ENCODE data around the gene PCDH15.

The PCDH15 gene

GRCh38 chr10:54318470-54318869 lies 482.6 kb downstream of the PCDH15 start:
- no peak for TF ChIP-seq ZNF274 (IDR thresholded peaks at IDR 0.05; ENCODE audit: low read depth, low read length)
- H3K4me3 ChIP-seq (ENCODE audit: low read length): no peak overlapping the region

GRCh38 chr10:54314430-54314829 lies 486.6 kb downstream of the PCDH15 start:
- H3K4me3 ChIP-seq (ENCODE audit: low read length): no peak overlapping the region
- no peak for TF ChIP-seq ZNF274 (IDR thresholded peaks at IDR 0.05; ENCODE audit: low read depth, low read length)

- H3K4me3 ChIP-seq (ENCODE audit: low read length): no peak overlapping the region
- no peak for TF ChIP-seq ZNF274 (IDR thresholded peaks at IDR 0.05; ENCODE audit: low read depth, low read length)
Measured at GRCh38 chr10:54284526-54285193, 516.4 kb downstream of the PCDH15 start.

GRCh38 chr10:54282012-54282411 lies 519.0 kb downstream of the PCDH15 start:
- no peak overlapping the region for H3K4me3 ChIP-seq (ENCODE audit: low read length)
- no peak for TF ChIP-seq ZNF274 (IDR thresholded peaks at IDR 0.05; ENCODE audit: low read depth, low read length)

- H3K4me3 ChIP-seq (ENCODE audit: low read length): no peak overlapping the region
- TF ChIP-seq ZNF274 (IDR thresholded peaks at IDR 0.05; ENCODE audit: low read depth, low read length): no peak
Measured at GRCh38 chr10:54266395-54266794, 534.6 kb downstream of the PCDH15 start.

GRCh38 chr10:54262726-54263125 lies 538.3 kb downstream of the PCDH15 start:
- no peak for TF ChIP-seq ZNF274 (IDR thresholded peaks at IDR 0.05; ENCODE audit: low read depth, low read length)
- H3K4me3 ChIP-seq (ENCODE audit: low read length): no peak overlapping the region

GRCh38 chr10:54259104-54259503 lies 541.9 kb downstream of the PCDH15 start:
- no peak overlapping the region for H3K4me3 ChIP-seq (ENCODE audit: low read length)
- TF ChIP-seq ZNF274 (IDR thresholded peaks at IDR 0.05; ENCODE audit: low read depth, low read length): no peak

GRCh38 chr10:54234832-54235231 lies 566.2 kb downstream of the PCDH15 start:
- TF ChIP-seq ZNF274 (IDR thresholded peaks at IDR 0.05; ENCODE audit: low read depth, low read length): no peak
- H3K4me3 ChIP-seq (ENCODE audit: low read length): no peak overlapping the region

- no peak for TF ChIP-seq ZNF274 (IDR thresholded peaks at IDR 0.05; ENCODE audit: low read depth, low read length)
- H3K4me3 ChIP-seq (ENCODE audit: low read length): no peak overlapping the region
Measured at GRCh38 chr10:54203401-54203800, 597.6 kb downstream of the PCDH15 start.

GRCh38 chr10:54198051-54198450 lies 603.0 kb downstream of the PCDH15 start:
- TF ChIP-seq ZNF274 (IDR thresholded peaks at IDR 0.05; ENCODE audit: low read depth, low read length): no peak
- H3K4me3 ChIP-seq (ENCODE audit: low read length): no peak overlapping the region

- TF ChIP-seq ZNF274 (IDR thresholded peaks at IDR 0.05; ENCODE audit: low read depth, low read length): no peak
Measured at GRCh38 chr10:54194806-54195205, 606.2 kb downstream of the PCDH15 start.

GRCh38 chr10:54159924-54160323 lies 641.1 kb downstream of the PCDH15 start:
- no peak for TF ChIP-seq ZNF274 (IDR thresholded peaks at IDR 0.05; ENCODE audit: low read depth, low read length)
- H3K4me3 ChIP-seq (ENCODE audit: low read length): no peak overlapping the region

More at GRCh38 chr10:54194806-54195205, 606.2 kb downstream of the PCDH15 start:
- no peak overlapping the region for H3K4me3 ChIP-seq (ENCODE audit: low read length)

- no peak for TF ChIP-seq ZNF274 (IDR thresholded peaks at IDR 0.05; ENCODE audit: low read depth, low read length)
- H3K4me3 ChIP-seq (ENCODE audit: low read length): no peak overlapping the region
Measured at GRCh38 chr10:54148508-54148907, 652.5 kb downstream of the PCDH15 start.

- H3K4me3 ChIP-seq (ENCODE audit: low read length): no peak overlapping the region
- TF ChIP-seq ZNF274 (IDR thresholded peaks at IDR 0.05; ENCODE audit: low read depth, low read length): no peak
Measured at GRCh38 chr10:54139819-54140428, 661.1 kb downstream of the PCDH15 start.

- H3K4me3 ChIP-seq (ENCODE audit: low read length): no peak overlapping the region
- TF ChIP-seq ZNF274 (IDR thresholded peaks at IDR 0.05; ENCODE audit: low read depth, low read length): no peak
Measured at GRCh38 chr10:54137396-54137795, 663.6 kb downstream of the PCDH15 start.

Data from GM08714 (cell line).